GM12878 (cell line): ENCODE measurements around the gene TTR. TPM values are rescaled to one million over a fixed set of nuclear protein-coding genes. Genes with fewer than 3 reads are reported as not detected.

Experiments used
- ATAC-seq: fragments of 200-7000 bp; cut with Tn5 transposase; 3 replicates; pipeline ENCODE4 v1.9.1; 2020; ENCODE audit warnings: mild to moderate bottlenecking, moderate library complexity
- BruUV-seq: library from RNA; stranded (reverse); fragments of 400-500 nt; replicated peaks from 2 replicates; lab custom pipeline; 2021; lab: Mats Ljungman, UMichigan
- CTCF ChIA-PET: fragments of 300-600 bp; sonication (Branson Sonifier 250); formaldehyde crosslinking; extraction: SDS; loops from one replicate; lab custom pipeline; 2021; ENCODE audit warnings: inconsistent platforms; lab: Yijun Ruan, JAX
- POLR2A ChIA-PET: fragments of 350-600 bp; formaldehyde crosslinking; extraction: SDS; loops from one replicate; lab custom pipeline; 2021; ENCODE audit warnings: inconsistent platforms; lab: Charles Lee
- RAD21 ChIA-PET: fragments of 300-600 bp; sonication (Branson Sonifier 250); formaldehyde crosslinking; loops from one replicate; lab custom pipeline; 2023; ENCODE audit warnings: antibody characterized with exemption; ENCODE audit not compliant: unreplicated experiment; lab: Charles Lee
- SMC1A ChIA-PET: fragments of 300-600 bp; sonication (Branson Sonifier 250); formaldehyde crosslinking; loops from one replicate; lab custom pipeline; 2023; ENCODE audit not compliant: unreplicated experiment, uncharacterized antibody; lab: Charles Lee
- DNase-seq: peaks from one replicate; pipeline ENCODE4 v3.0.0-alpha.2; 2011; ENCODE audit warnings: low read depth, low spot score
- FAIRE-seq: peaks from 3 replicates; lab custom pipeline; 2011; peaks lifted over from hg19 to GRCh38; lab: Jason Lieb, UNC
- H2AFZ ChIP-seq: 2 replicates; pipeline ENCODE4 v1.6.0; 2011; ENCODE audit warnings: low read depth, low read length, control low read depth; ENCODE audit not compliant: control insufficient read depth
- H3K27ac ChIP-seq: 2 replicates; pipeline ENCODE4 v1.5.1; 2011; ENCODE audit warnings: control low read depth; ENCODE audit not compliant: control insufficient read depth, insufficient read depth
- H3K27me3 ChIP-seq, 2 experiments: replicated peaks in 1 of 2; 2 replicates each; pipeline versions ENCODE4 v1.6.0 to v1.6.1; 2011; ENCODE audit warnings: low read length in 1 of 2; ENCODE audit not compliant: control insufficient read depth in 2 of 2, insufficient read depth in 2 of 2
- H3K36me3 ChIP-seq, 2 experiments: 2 replicates each; pipeline ENCODE4 v1.5.1; 2011; ENCODE audit warnings: low read length in 1 of 2; ENCODE audit not compliant: control insufficient read depth in 2 of 2, insufficient read depth in 2 of 2
- H3K4me1 ChIP-seq: 2 replicates; pipeline ENCODE4 v1.6.1; 2011; ENCODE audit warnings: mild to moderate bottlenecking, low read length, moderate library complexity, mixed read lengths; ENCODE audit not compliant: control insufficient read depth, insufficient read depth
- H3K4me2 ChIP-seq: 2 replicates; pipeline ENCODE4 v1.6.0; 2011; ENCODE audit warnings: control low read depth; ENCODE audit not compliant: control insufficient read depth, insufficient read depth
- H3K4me3 ChIP-seq: fragments of 200-600 bp; sonication (generic); 2 replicates; pipeline ENCODE4 v1.5.1; 2016
- H3K79me2 ChIP-seq: 2 replicates; pipeline ENCODE4 v1.6.0; 2011; ENCODE audit warnings: low read length; ENCODE audit not compliant: control insufficient read depth, insufficient read depth
- H3K9ac ChIP-seq: 2 replicates; pipeline ENCODE4 v1.8.0; 2011; ENCODE audit warnings: low read length, control low read depth, mixed read lengths; ENCODE audit not compliant: control insufficient read depth, insufficient read depth
- H3K9me3 ChIP-seq: replicated peaks from 3 replicates; pipeline ENCODE4 v1.5.1; 2011; ENCODE audit warnings: mild to moderate bottlenecking, low read length; ENCODE audit not compliant: control insufficient read depth, insufficient read depth
- H4K20me1 ChIP-seq: 2 replicates; pipeline ENCODE4 v1.6.0; 2011; ENCODE audit not compliant: control insufficient read depth, insufficient read depth
- ASH2L ChIP-seq: fragments of 300-600, 200-600 bp; sonication (generic); IDR thresholded peaks from 2 replicates; pipeline ENCODE4 v1.6.1; 2017; ENCODE audit warnings: low read depth, mild to moderate bottlenecking, borderline replicate concordance
- EED ChIP-seq: sonication (generic); IDR thresholded peaks from 2 replicates; pipeline ENCODE4 v1.6.1; 2016; ENCODE audit warnings: antibody characterized with exemption, low read depth
- ESRRA ChIP-seq: IDR thresholded peaks from 2 replicates; pipeline ENCODE4 v1.6.1; 2012; ENCODE audit warnings: mild to moderate bottlenecking, low read length, improper control_type of control experiment
- HDAC6 ChIP-seq: fragments of 200-600 bp; sonication (generic); IDR thresholded peaks from one replicate; pipeline ENCODE4 v1.8.0; 2017; ENCODE audit warnings: antibody characterized with exemption; ENCODE audit not compliant: unreplicated experiment
- IKZF1 ChIP-seq: fragments of 450-650 bp; conservative IDR thresholded peaks from 2 replicates; pipeline ENCODE4 v1.6.1; 2017; ENCODE audit warnings: antibody characterized with exemption, mild to moderate bottlenecking
- JUNB ChIP-seq: IDR thresholded peaks from 2 replicates; pipeline ENCODE4 v1.6.1; 2016; ENCODE audit warnings: antibody characterized with exemption, mild to moderate bottlenecking
- LARP7 ChIP-seq: fragments of 450-650 bp; IDR thresholded peaks from 2 replicates; pipeline ENCODE4 v1.6.1; 2017; ENCODE audit warnings: mild to moderate bottlenecking
- MEF2B ChIP-seq: fragments of 450-650 bp; IDR thresholded peaks from 2 replicates; pipeline ENCODE4 v1.6.1; 2018; ENCODE audit warnings: mild to moderate bottlenecking, moderate library complexity; ENCODE audit not compliant: partially characterized antibody, poor library complexity, severe bottlenecking
- NRF1 ChIP-seq: conservative IDR thresholded peaks from 2 replicates; pipeline ENCODE4 v1.6.1; 2011; ENCODE audit warnings: mild to moderate bottlenecking, low read depth, low read length, improper control_type of control experiment
- PML ChIP-seq: IDR thresholded peaks from 2 replicates; pipeline ENCODE4 v1.6.1; 2012; ENCODE audit warnings: low read length, inconsistent platforms
- RELA ChIP-seq: fragments of 450-650 bp; IDR thresholded peaks from 2 replicates; pipeline ENCODE4 v1.8.0; 2014; ENCODE audit warnings: borderline replicate concordance; ENCODE audit not compliant: partially characterized antibody
- ZNF622 ChIP-seq: fragments of 450-650 bp; IDR thresholded peaks from 2 replicates; pipeline ENCODE4 v1.6.1; 2017; ENCODE audit warnings: mild to moderate bottlenecking, inconsistent platforms
- WGBS: methylation state at CpG from one replicate; pipeline ENCODE4 v1.1.6; 2016; ENCODE audit warnings: low lambda C conversion rate; ENCODE audit not compliant: insufficient replicate concordance, insufficient coverage; ENCODE audit errors: missing lambda C conversion rate; 5-methylcytosine and 5-hydroxymethylcytosine counted together
- in situ Hi-C: fragments of 300-500 bp; cut with MboI; formaldehyde crosslinking; loops from 9 replicates; pipeline ENCODE4 v1.14.3; 2018; ENCODE audit warnings: mixed read lengths
- intact Hi-C: fragments of 100-400 bp; cut with micrococcal nuclease; formaldehyde crosslinking; loops from one replicate; pipeline ENCODE4 v1.14.2; 2022; ENCODE audit not compliant: unreplicated experiment
- polyA plus RNA-seq, 11 experiments: library from polyadenylated mRNA; depleted of rRNA in 4 of 11; unstranded in 6 of 11; stranded (reverse) in 5 of 11; fragments of >200 nt; fragmentation: Nextera tagmentation in 4 of 11; fragmentation: Illumina TruSeq in 1 of 11; extraction: Ambion mirVana in 4 of 11; extraction: Trizol in 1 of 11; gene quantifications; 1 replicate in 1 of 11; 2 replicates in 10 of 11; pipeline versions ENCODE4 v1.2.1 to v1.2.3, GENCODE V29; 2011 to 2016; ENCODE audit warnings: inconsistent platforms in 2 of 11, missing spikeins in 2 of 11, low read depth in 1 of 11
- total RNA-seq, 4 experiments: library from RNA; depleted of rRNA in 3 of 4; stranded (reverse); fragments of >200 nt in 3 of 4; fragmentation: Illumina TruSeq in 1 of 4; extraction: Trizol in 1 of 4; gene quantifications; 2 replicates each; pipeline versions ENCODE4 v1.2.1 to v1.2.3, GENCODE V29; 2013 to 2021

The TTR gene
- total and polyA plus RNA-seq, 10 of the 15 experiments (the other 5 are each of a cell fraction or from before 2014, with no cell fraction given): 0.05 to 1.2 TPM; not detected in 8

DNA sequence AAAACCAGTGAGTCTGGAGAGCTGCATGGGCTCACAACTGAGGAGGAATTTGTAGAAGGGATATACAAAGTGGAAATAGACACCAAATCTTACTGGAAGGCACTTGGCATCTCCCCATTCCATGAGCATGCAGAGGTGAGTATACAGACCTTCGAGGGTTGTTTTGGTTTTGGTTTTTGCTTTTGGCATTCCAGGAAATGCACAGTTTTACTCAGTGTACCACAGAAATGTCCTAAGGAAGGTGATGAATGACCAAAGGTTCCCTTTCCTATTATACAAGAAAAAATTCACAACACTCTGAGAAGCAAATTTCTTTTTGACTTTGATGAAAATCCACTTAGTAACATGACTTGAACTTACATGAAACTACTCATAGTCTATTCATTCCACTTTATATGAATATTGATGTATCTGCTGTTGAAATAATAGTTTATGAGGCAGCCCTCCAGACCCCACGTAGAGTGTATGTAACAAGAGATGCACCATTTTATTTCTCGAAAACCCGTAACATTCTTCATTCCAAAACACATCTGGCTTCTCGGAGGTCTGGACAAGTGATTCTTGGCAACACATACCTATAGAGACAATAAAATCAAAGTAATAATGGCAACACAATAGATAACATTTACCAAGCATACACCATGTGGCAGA, 3.6 kb downstream of the TTR start:
- intact Hi-C loops (no loop called here), in situ Hi-C loops (no loop called here)
- Histone ChIP-seq H3K9me3 (no peaks in the 10 kb centered on the region), H3K36me3 (no peaks in the 10 kb centered on the region), H3K27me3 (no peaks in the 10 kb centered on the region), H3K4me1 (no peaks in the 10 kb centered on the region), H3K9ac (no peak overlapping the region), H4K20me1 (no peaks in the 10 kb centered on the region), H3K27ac (no peak overlapping the region), H3K79me2 (no peaks in the 10 kb centered on the region), H2AFZ (no peak overlapping the region), H3K4me3 (no peak overlapping the region), H3K4me2 (no peak overlapping the region)
- ChIA-PET RAD21 (no interaction called here), CTCF (no interaction called here), POLR2A (no interaction called here), SMC1A (interaction anchor here (0.6 to 0.8 kb wide), 2 partner anchors 127 to 220 kb away, joined by 3 read pairs; no protein-coding TSS in a partner anchor)
- TF ChIP-seq EED (no peak), HDAC6 (no peak), NRF1 (no peak), ESRRA (no peak), ASH2L (no peak), IKZF1 (no peak), LARP7 (no peak), ZNF622 (no peak), MEF2B (no peak), JUNB (no peak), RELA (no peak), PML (no peak)
- ATAC-seq (no peak), FAIRE-seq (no peak), DNase-seq (no peak)
- BruUV-seq: no TSS peak
- WGBS: 54% methylated on average over 5 of the region's 5 CpGs
